GM18868 (cell line): Measurements from ENCODE around the gene NR3C2.
A peak's percentile ranks its signal among the peaks of the same experiment; 100 is the strongest.

Source experiments
- ATAC-seq: cut with Tn5 transposase; IDR thresholded peaks from one replicate; pipeline ENCODE4 v1.9.1; 2021; ENCODE audit warnings: mild to moderate bottlenecking, moderate library complexity; ENCODE audit not compliant: unreplicated experiment

The NR3C2 gene

GRCh38 chr4:148060264-148061140, 381.7 kb downstream of the NR3C2 start:
- ATAC-seq: peak; percentile 18

- ATAC-seq: no peak
These were observed 382.5 kb downstream of the NR3C2 start for GRCh38 chr4:148059617-148060180.

GRCh38 chr4:148057984-148058859, 384.0 kb downstream of the NR3C2 start:
- no peak for ATAC-seq

DNA sequence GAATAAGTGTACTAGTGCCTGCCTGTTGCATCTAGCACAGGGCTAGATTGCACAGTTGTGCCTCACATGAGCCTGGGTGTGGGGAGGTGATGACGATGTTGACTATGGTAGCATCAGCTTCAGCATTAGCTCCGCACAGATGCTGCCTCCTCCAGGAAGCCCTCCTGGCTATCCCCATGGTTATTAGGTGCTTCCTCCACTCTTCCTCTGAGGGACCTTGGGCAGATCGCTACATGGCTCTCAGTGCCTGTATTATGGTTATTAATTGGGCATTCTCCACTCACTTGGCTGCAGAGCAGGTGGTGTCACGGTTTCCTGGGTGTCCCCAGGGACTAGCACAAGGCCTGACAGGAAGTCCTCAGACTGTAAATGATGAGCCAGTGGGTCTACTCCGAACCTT, 384.7 kb downstream of the NR3C2 start:
- peak; percentile 27 for ATAC-seq

- ATAC-seq: peak; percentile 82
These were observed 385.3 kb downstream of the NR3C2 start for GRCh38 chr4:148056879-148057278.

- no peak for ATAC-seq
These were observed 386.4 kb downstream of the NR3C2 start for GRCh38 chr4:148055844-148056243.

GRCh38 chr4:148054275-148054674, 387.9 kb downstream of the NR3C2 start:
- ATAC-seq: peak; percentile 17

GRCh38 chr4:148053298-148054003, 388.8 kb downstream of the NR3C2 start:
- ATAC-seq: no peak

DNA sequence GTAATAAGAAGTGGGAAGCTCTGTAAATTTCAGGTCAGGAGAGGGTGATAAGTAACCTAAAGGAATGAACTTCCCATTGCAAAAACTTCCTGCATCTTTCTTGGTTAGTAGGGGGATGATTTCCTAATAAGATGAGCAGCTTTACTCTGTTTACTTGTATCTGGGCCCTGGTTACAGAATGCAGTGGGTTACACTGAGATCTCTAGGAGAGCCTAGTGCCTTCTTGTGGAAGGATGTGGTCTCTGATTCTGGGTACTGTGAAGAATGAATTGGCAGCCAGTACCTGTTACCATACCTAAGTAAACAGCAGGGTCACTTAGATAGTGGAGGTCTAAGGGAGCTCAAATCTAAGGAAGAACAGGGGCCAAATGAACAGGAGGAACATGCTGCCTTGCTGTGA, 389.8 kb downstream of the NR3C2 start:
- peak; percentile 12 for ATAC-seq

DNA sequence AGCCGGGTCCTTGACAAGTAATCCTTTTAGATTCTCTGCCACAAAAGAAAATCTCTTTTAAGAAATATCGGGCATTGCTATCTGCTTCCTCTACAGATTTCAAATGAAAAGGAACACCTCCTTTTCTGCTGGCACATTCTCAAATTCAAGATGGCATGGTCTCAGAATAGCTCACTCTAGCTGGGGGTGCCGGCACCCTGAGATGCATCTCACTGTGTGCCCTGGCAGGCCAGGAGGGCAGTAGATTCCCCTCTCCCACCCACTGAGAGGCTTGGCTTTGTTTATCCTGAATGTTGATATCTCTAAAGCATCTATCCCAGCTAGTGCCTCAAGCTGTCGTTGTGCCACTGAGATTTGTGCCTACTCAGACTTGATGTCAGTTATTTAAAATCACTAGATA, 390.8 kb downstream of the NR3C2 start:
- ATAC-seq: no peak

GRCh38 chr4:148048598-148048997, 393.6 kb downstream of the NR3C2 start:
- ATAC-seq: no peak

- peak; percentile 97 for ATAC-seq
These were observed 397.3 kb downstream of the NR3C2 start for GRCh38 chr4:148044912-148045352.

GRCh38 chr4:148044089-148044911, 397.9 kb downstream of the NR3C2 start:
- ATAC-seq: no peak

- ATAC-seq: no peak
These were observed 400.4 kb downstream of the NR3C2 start for GRCh38 chr4:148041606-148042329.

DNA sequence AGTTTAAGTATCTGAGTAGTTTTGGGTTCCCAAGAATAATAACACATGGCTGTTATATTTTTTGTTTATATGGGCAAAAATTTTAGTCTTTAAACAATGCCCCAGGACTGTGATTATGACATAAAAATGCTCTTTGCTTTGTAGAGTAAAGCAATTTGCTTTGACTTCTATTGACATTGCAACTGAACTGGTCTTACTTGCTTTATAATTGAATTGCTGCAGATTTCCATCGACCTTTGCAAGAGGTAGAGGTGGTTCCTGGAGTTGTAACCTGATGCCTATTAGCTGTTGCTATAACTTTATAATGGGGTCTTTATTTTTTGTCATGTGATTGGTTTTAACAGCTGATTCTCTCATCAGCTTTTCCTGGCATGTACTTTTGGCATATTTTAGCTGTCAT, 407.4 kb downstream of the NR3C2 start:
- no peak for ATAC-seq

DNA sequence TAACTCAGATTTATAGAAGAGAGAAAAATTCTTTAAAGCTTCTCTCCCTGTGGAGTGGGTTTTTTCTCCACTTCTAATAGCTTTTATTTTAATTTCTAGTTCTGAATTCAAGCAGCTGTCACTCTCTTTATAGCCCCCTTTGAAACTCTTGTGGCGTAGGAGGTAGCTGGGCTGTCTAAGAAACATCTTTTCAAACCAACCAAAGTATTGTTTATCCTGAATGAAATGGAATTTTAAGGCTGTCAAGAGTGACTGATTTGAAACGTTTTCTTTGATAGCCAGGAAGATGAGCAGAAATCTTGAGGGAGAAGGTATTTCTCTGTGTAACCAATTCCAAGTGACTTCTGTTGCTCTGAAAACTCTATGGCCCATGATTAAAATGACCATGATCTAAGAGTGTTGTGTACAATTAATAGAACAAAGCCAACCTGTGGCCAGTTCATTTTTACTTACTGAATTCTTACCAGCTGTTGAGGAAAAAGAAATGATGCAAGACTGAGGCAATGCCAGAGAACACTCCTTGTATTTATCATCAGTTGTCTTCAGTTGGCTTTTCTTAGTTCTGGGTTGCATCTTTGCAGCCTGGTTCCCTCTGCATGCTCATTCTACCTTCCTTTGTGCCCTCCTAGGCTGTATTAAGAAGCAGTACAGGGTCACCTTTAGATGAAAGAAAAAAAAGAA, 411.9 kb downstream of the NR3C2 start:
- ATAC-seq: no peak

GRCh38 chr4:148029781-148030180, 412.4 kb downstream of the NR3C2 start:
- no peak for ATAC-seq
